ENCODE measurements around the gene GUCY1A2.

The GUCY1A2 gene

DNA sequence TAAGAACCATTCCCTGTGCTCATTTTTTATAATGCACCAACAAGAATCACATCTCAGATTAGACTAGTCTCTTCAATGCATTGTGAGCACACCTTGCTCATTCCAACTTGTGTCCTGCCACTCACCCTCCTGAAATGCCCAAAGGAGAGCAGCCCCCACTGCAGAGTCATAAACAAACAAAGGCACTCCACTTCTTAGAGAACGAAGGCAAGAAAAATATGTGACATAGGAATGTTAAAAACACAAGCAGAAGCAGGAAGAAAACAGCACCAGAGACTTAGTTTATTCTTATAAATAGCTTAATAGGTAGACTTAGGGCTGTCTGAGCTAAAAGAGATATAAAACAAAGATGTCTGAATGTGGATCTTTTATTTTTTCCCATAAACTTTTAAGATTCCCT, 57.2 kb downstream of the GUCY1A2 start:
- Histone ChIP-seq H3K9me3 (no peaks in the 10 kb centered on the region), H3K36me3 (no peaks in the 10 kb centered on the region), H3K4me3 (no peak overlapping the region), H3K27me3 (no peaks in the 10 kb centered on the region), H3K27ac (no peak overlapping the region), H3K4me1 (peaks cover 0 to 2% (median 0%) of the 10 kb centered on the region in 4 donors)
- TF ChIP-seq, protein P1, sequence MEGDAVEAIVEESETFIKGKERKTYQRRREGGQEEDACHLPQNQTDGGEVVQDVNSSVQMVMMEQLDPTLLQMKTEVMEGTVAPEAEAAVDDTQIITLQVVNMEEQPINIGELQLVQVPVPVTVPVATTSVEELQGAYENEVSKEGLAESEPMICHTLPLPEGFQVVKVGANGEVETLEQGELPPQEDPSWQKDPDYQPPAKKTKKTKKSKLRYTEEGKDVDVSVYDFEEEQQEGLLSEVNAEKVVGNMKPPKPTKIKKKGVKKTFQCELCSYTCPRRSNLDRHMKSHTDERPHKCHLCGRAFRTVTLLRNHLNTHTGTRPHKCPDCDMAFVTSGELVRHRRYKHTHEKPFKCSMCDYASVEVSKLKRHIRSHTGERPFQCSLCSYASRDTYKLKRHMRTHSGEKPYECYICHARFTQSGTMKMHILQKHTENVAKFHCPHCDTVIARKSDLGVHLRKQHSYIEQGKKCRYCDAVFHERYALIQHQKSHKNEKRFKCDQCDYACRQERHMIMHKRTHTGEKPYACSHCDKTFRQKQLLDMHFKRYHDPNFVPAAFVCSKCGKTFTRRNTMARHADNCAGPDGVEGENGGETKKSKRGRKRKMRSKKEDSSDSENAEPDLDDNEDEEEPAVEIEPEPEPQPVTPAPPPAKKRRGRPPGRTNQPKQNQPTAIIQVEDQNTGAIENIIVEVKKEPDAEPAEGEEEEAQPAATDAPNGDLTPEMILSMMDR (IDR thresholded peaks at IDR 0.05), result no peak
- intact Hi-C loops (cut with DNase I; ENCODE audit: low total_unique reads), result no loop called here
- no peak for DNase-seq

DNA sequence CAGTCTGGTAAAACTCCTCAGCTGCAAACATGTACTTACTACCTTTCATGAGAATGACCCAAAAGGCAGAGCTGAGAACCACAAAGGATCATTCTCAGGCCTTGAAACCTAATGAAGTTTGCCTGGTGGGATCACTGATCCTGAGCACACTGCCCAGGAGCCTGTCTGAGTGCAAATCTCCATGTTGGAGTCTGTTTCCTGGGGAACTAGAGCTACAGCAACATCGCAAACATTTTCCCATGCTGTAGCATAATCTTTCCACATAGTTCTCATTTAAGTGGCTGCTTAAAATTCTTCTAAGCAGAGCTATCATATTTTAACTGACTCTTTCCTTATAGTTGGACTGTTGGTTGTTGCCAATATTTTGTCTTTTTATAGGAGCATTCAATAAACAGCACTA, 58.5 kb downstream of the GUCY1A2 start:
- peaks cover 0 to 2% (median 0%) of the 10 kb centered on the region in 4 donors for H3K4me1 ChIP-seq
- H3K36me3 ChIP-seq, result no peaks in the 10 kb centered on the region
- no peaks in the 10 kb centered on the region for H3K27me3 ChIP-seq
- intact Hi-C loops (cut with DNase I; ENCODE audit: low total_unique reads), result no loop called here
- TF ChIP-seq, protein P1 (IDR thresholded peaks at IDR 0.05), result no peak
- H3K27ac ChIP-seq, result no peak overlapping the region
- H3K9me3 ChIP-seq, result no peaks in the 10 kb centered on the region
- H3K4me3 ChIP-seq, result no peak overlapping the region
- no peak for DNase-seq

- intact Hi-C loops (cut with DNase I; ENCODE audit: low total_unique reads), result no loop called here
- H3K9me3 ChIP-seq, result no peaks in the 10 kb centered on the region
- peaks cover 0 to 2% (median 0%) of the 10 kb centered on the region in 4 donors for H3K4me1 ChIP-seq
- H3K27ac ChIP-seq, result no peak overlapping the region
- DNase-seq, result no peak
- H3K27me3 ChIP-seq, result no peaks in the 10 kb centered on the region
- TF ChIP-seq, protein P1 (IDR thresholded peaks at IDR 0.05), result no peak
- no peak overlapping the region for H3K4me3 ChIP-seq
- no peaks in the 10 kb centered on the region for H3K36me3 ChIP-seq
These were observed 58.9 kb downstream of the GUCY1A2 start for GRCh38 chr11:106959386-106959785.

DNA sequence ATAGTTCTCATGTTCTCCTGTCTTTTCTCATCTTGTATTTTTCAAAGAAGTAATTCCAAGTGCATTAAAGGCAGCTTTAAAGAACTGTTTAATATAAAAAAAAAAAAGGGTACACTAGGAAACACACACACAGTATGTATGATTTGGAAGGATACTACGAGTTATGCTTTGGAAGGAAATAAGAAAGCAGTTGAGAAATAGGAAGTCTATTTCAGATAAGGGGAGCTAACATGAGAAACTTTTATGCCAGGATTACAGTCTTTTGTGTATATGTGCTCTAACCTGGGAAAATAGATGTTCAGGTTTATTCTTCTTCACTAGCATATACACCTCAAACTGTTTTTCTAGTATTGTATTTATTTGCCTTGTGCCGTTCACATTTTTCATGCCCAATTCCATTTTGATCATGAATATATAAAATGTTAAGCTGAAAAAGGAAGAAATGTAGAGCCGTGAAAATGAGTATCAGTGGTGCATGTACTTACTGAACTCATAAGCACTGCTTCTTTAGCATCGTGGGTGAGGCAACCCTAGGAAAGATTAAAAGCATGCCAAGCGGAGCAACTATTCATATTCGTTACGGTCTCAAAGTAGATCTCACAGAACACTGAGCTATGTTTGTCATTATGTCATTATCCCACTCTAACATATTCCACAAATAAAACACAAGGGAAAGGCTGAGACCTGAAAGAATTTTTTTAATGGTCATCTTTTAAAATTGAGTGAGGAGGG, 59.6 kb downstream of the GUCY1A2 start:
- H3K27me3 ChIP-seq, result no peaks in the 10 kb centered on the region
- TF ChIP-seq, protein P1 (IDR thresholded peaks at IDR 0.05), result no peak
- no peak overlapping the region for H3K27ac ChIP-seq
- DNase-seq, result no peak
- intact Hi-C loops (cut with DNase I; ENCODE audit: low total_unique reads), result no loop called here
- no peaks in the 10 kb centered on the region for H3K36me3 ChIP-seq
- no peak overlapping the region for H3K4me3 ChIP-seq
- peaks cover 0 to 2% (median 0%) of the 10 kb centered on the region in 4 donors for H3K4me1 ChIP-seq
- no peaks in the 10 kb centered on the region for H3K9me3 ChIP-seq

DNA sequence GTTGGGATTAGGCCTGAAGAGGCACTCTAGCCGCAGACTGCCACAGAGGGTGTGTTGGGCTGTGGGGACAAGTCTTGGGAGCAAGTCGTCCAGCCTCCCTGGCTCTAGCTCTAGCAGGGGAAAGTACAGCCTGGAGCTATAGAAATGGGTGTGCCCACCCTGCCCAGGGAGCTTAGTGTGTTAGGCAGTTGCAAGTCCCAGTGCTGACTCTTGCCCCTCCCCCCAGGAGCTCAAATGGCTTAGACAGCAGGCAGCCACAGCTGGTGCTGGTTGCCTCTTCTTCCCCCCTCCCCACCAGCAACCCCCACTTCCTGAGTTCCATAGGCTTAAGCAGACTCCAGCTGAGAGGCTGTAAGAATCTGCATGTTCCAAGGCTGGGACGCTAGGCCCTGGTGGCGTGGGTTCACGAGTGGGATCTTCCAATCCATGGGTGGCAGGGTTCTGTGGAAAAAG, 61.2 kb downstream of the GUCY1A2 start:
- TF ChIP-seq, protein P1 (IDR thresholded peaks at IDR 0.05), result no peak
- H3K4me1 ChIP-seq, result peaks cover 0 to 2% (median 0%) of the 10 kb centered on the region in 4 donors
- DNase-seq, result no peak
- intact Hi-C loops (cut with DNase I; ENCODE audit: low total_unique reads), result no loop called here
- H3K36me3 ChIP-seq, result no peaks in the 10 kb centered on the region
- H3K27me3 ChIP-seq, result no peaks in the 10 kb centered on the region
- no peak overlapping the region for H3K4me3 ChIP-seq
- H3K27ac ChIP-seq, result no peak overlapping the region
- no peaks in the 10 kb centered on the region for H3K9me3 ChIP-seq

Data from tibial artery (tissue), 4 donors.